HEK293T (cell line): ENCODE results near the gene CLNS1A.

Experiments used
- ARNT ChIP-seq: fragments of 450-650 bp; IDR thresholded peaks from 2 replicates; pipeline ENCODE4 v1.6.1; 2017; ENCODE audit warnings: mild to moderate bottlenecking
- BHLHE40 ChIP-seq: fragments of 450-650 bp; IDR thresholded peaks from 2 replicates; pipeline ENCODE4 v1.6.1; 2016; ENCODE audit warnings: mild to moderate bottlenecking, moderate library complexity, borderline replicate concordance
- ELF4 ChIP-seq: fragments of 450-650 bp; IDR thresholded peaks from 2 replicates; pipeline ENCODE4 v1.6.1; 2017; ENCODE audit warnings: antibody characterized with exemption
- FOXA1 ChIP-seq: fragments of 450-650 bp; IDR thresholded peaks from 2 replicates; pipeline ENCODE4 v1.6.1; 2016; ENCODE audit warnings: mild to moderate bottlenecking
- FOXK2 ChIP-seq: fragments of 450-650 bp; IDR thresholded peaks from 2 replicates; pipeline ENCODE4 v1.6.1; 2016; ENCODE audit warnings: mild to moderate bottlenecking
- PKNOX1 ChIP-seq: fragments of 450-650 bp; IDR thresholded peaks from 2 replicates; pipeline ENCODE4 v1.6.1; 2016
- SUZ12 ChIP-seq: fragments of 450-650 bp; IDR thresholded peaks from 2 replicates; pipeline ENCODE4 v1.6.1; 2016; ENCODE audit warnings: mild to moderate bottlenecking
- TARDBP ChIP-seq: fragments of 450-650 bp; IDR thresholded peaks from 2 replicates; pipeline ENCODE4 v1.6.1; 2016

DNA sequence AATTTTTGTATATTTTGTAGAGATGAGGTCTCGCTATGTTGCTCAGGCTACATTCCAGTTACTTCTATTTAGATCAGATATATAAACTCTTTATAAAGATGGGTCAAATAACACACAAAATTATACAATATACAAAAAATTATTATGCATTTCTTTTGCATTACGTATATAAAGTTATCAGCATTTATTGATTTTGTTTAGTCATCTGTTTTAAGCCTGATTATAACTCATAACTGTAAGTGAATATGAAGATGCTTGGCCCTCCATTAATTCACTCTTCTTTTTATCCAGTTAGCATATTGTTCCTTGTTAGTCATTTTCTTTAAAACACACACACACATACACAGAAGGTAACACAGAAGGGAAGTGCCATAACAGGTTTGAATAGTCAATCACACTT lies 33.3 kb downstream of the CLNS1A start:
- TF ChIP-seq SUZ12 = no peak
- no peak for TF ChIP-seq ELF4
- TF ChIP-seq FOXK2 = no peak
- no peak for TF ChIP-seq TARDBP
- no peak for TF ChIP-seq FOXA1
- TF ChIP-seq PKNOX1 = no peak
- TF ChIP-seq ARNT = no peak
- no peak for TF ChIP-seq BHLHE40
